H1 (cell line): ENCODE measurements around the gene CELSR1. TPM values are rescaled to one million over a fixed set of nuclear protein-coding genes. Genes with fewer than 3 reads are reported as not detected.

Experiments
- CTCF ChIA-PET: fragments of 300-600 bp; sonication (Branson Sonifier 250); formaldehyde crosslinking; loops from one replicate; lab custom pipeline; 2021; ENCODE audit not compliant: partially characterized antibody; lab: Charles Lee
- POLR2A ChIA-PET: fragments of 300-600 bp; sonication (Branson Sonifier 250); formaldehyde crosslinking; loops from one replicate; lab custom pipeline; 2021; ENCODE audit warnings: inconsistent platforms; ENCODE audit not compliant: partially characterized antibody; lab: Charles Lee
- DNase-seq, 2 experiments: peaks; one replicate each; pipeline versions ENCODE4 v3.0.0 to v3.0.0-alpha.2; 2010 to 2022; ENCODE audit warnings: low spot score in 2 of 2, low read depth in 1 of 2, mixed read lengths in 1 of 2
- FAIRE-seq: peaks from 2 replicates; lab custom pipeline; 2011; peaks lifted over from hg19 to GRCh38; lab: Jason Lieb, UNC
- H2AFZ ChIP-seq: 2 replicates; pipeline ENCODE4 v1.8.1; 2012; ENCODE audit warnings: low read length, inconsistent platforms
- H2AK5ac ChIP-seq: 2 replicates; pipeline ENCODE4 v1.6.1; 2013; ENCODE audit warnings: low read depth, low read length
- H2BK120ac ChIP-seq: replicated peaks from 2 replicates; pipeline ENCODE3; 2013; ENCODE audit warnings: low read depth, low read length, inconsistent platforms
- H2BK12ac ChIP-seq: 2 replicates; pipeline ENCODE4 v1.6.1; 2013; ENCODE audit warnings: low read depth, low read length
- H2BK15ac ChIP-seq: 2 replicates; pipeline ENCODE4 v1.6.1; 2013; ENCODE audit warnings: low read length
- H2BK20ac ChIP-seq: 2 replicates; pipeline ENCODE4 v1.6.1; 2013; ENCODE audit warnings: low read length
- H2BK5ac ChIP-seq: 2 replicates; pipeline ENCODE4 v1.6.1; 2013; ENCODE audit warnings: low read depth, low read length
- H3K14ac ChIP-seq: 2 replicates; pipeline ENCODE4 v1.6.1; 2013; ENCODE audit warnings: inconsistent platforms; ENCODE audit not compliant: insufficient read length
- H3K18ac ChIP-seq: 2 replicates; pipeline ENCODE4 v1.6.1; 2013; ENCODE audit warnings: low read length; ENCODE audit errors: extremely low read depth
- H3K23ac ChIP-seq: 2 replicates; pipeline ENCODE4 v1.6.1; 2013; ENCODE audit warnings: inconsistent platforms; ENCODE audit not compliant: insufficient read length
- H3K23me2 ChIP-seq: 2 replicates; pipeline ENCODE4 v1.6.1; 2013; ENCODE audit warnings: low read depth, low read length
- H3K27ac ChIP-seq: 2 replicates; pipeline ENCODE4 v1.6.1; 2011; ENCODE audit warnings: low read depth, low read length, inconsistent platforms
- H3K27me3 ChIP-seq, 4 experiments: replicated peaks in 1 of 4; 1 replicate in 1 of 4; 2 replicates in 3 of 4; pipeline versions ENCODE4 v1.6.1 to v1.8.1; 2011 to 2013; ENCODE audit warnings: low read length in 3 of 4, mild to moderate bottlenecking in 3 of 4, inconsistent platforms in 2 of 4, mixed read lengths in 2 of 4, moderate library complexity in 1 of 4; ENCODE audit not compliant: control insufficient read depth in 3 of 4, insufficient read depth in 3 of 4; ENCODE audit errors: extremely low read depth in 1 of 4
- H3K36me3 ChIP-seq, 4 experiments: 2 replicates each; pipeline versions ENCODE4 v1.6.1 to v1.8.1; 2011 to 2013; ENCODE audit warnings: mild to moderate bottlenecking in 4 of 4, low read length in 3 of 4, moderate library complexity in 2 of 4, control low read depth in 1 of 4, inconsistent platforms in 1 of 4; ENCODE audit not compliant: insufficient read depth in 4 of 4, control insufficient read depth in 2 of 4
- H3K4ac ChIP-seq: replicated peaks from 2 replicates; pipeline ENCODE3; 2013; ENCODE audit warnings: low read length, low read depth, mixed read lengths, inconsistent platforms; ENCODE audit not compliant: insufficient read length
- H3K4me1 ChIP-seq, 4 experiments: replicated peaks in 1 of 4; 1 replicate in 1 of 4; 2 replicates in 3 of 4; pipeline versions ENCODE4 v1.6.1 to v1.8.1; 2011 to 2013; ENCODE audit warnings: low read length in 3 of 4, inconsistent platforms in 2 of 4, mixed read lengths in 1 of 4; ENCODE audit not compliant: insufficient read depth in 4 of 4, control insufficient read depth in 3 of 4
- H3K4me2 ChIP-seq, 2 experiments: 2 replicates each; pipeline versions ENCODE4 v1.6.1 to v1.8.1; 2011 to 2013; ENCODE audit warnings: low read depth in 2 of 2, low read length in 2 of 2, control low read depth in 1 of 2, inconsistent platforms in 1 of 2, mild to moderate bottlenecking in 1 of 2; ENCODE audit not compliant: insufficient read depth in 1 of 2
- H3K4me3 ChIP-seq, 4 experiments: fragments of 200-600, 300-600 bp in 1 of 4; sonication (generic), shearing (Covaris generic), sonication (Bioruptor Twin) in 1 of 4; 2 replicates each; pipeline versions ENCODE4 v1.5.1 to v1.8.1; 2011 to 2016; ENCODE audit warnings: low read length in 4 of 4, low read depth in 3 of 4, control low read depth in 2 of 4, inconsistent platforms in 2 of 4, mild to moderate bottlenecking in 2 of 4, mixed read lengths in 1 of 4, moderate library complexity in 1 of 4; ENCODE audit not compliant: insufficient read depth in 2 of 4; ENCODE audit errors: extremely low read depth in 1 of 4
- H3K56ac ChIP-seq: replicated peaks from 2 replicates; pipeline ENCODE3; 2013; ENCODE audit warnings: low read depth, mild to moderate bottlenecking, mixed read lengths, low read length, inconsistent platforms; ENCODE audit not compliant: insufficient read length
- H3K79me1 ChIP-seq: 2 replicates; pipeline ENCODE4 v1.6.1; 2013; ENCODE audit warnings: low read depth, low read length, control low read depth
- H3K79me2 ChIP-seq, 2 experiments: 2 replicates each; pipeline versions ENCODE4 v1.6.1 to v1.8.1; 2012 to 2013; ENCODE audit warnings: low read length in 2 of 2, mild to moderate bottlenecking in 2 of 2, inconsistent platforms in 1 of 2; ENCODE audit not compliant: insufficient read depth in 2 of 2, control insufficient read depth in 1 of 2
- H3K9ac ChIP-seq, 4 experiments: replicated peaks in 1 of 4; 1 replicate in 1 of 4; 2 replicates in 3 of 4; pipeline versions ENCODE4 v1.6.1 to v1.8.1; 2011 to 2013; ENCODE audit warnings: low read depth in 3 of 4, low read length in 3 of 4, control low read depth in 2 of 4, mild to moderate bottlenecking in 2 of 4, moderate library complexity in 2 of 4, inconsistent platforms in 1 of 4; ENCODE audit errors: extremely low read depth in 1 of 4
- H3K9me3 ChIP-seq, 2 experiments: 2 replicates each; pipeline versions ENCODE4 v1.6.1 to v1.8.1; 2012 to 2013; ENCODE audit warnings: mild to moderate bottlenecking in 2 of 2, moderate library complexity in 2 of 2, control low read depth in 1 of 2, inconsistent platforms in 1 of 2, low read depth in 1 of 2, low read length in 1 of 2, mixed read lengths in 1 of 2; ENCODE audit not compliant: insufficient read depth in 2 of 2
- H4K20me1 ChIP-seq, 2 experiments: replicated peaks in 1 of 2; 2 replicates each; pipeline versions ENCODE3 to v1.8.1; 2011 to 2013; ENCODE audit warnings: inconsistent platforms in 2 of 2, low read length in 2 of 2, mild to moderate bottlenecking in 1 of 2; ENCODE audit not compliant: insufficient read depth in 2 of 2, control insufficient read depth in 1 of 2
- H4K5ac ChIP-seq: 2 replicates; pipeline ENCODE4 v1.6.1; 2013; ENCODE audit warnings: low read length, low read depth, mixed read lengths, inconsistent platforms; ENCODE audit not compliant: insufficient read length
- H4K8ac ChIP-seq: 2 replicates; pipeline ENCODE4 v1.8.0; 2013; ENCODE audit warnings: mild to moderate bottlenecking, moderate library complexity, low read length, inconsistent platforms; ENCODE audit not compliant: insufficient read depth; ENCODE audit errors: extremely low read depth
- H4K91ac ChIP-seq: replicated peaks from 2 replicates; pipeline ENCODE3; 2013; ENCODE audit warnings: low read length, mixed read lengths, inconsistent platforms; ENCODE audit not compliant: insufficient read length
- POLR2A ChIP-seq, 2 experiments: IDR thresholded peaks; 1 replicate in 1 of 2; 2 replicates in 1 of 2; pipeline ENCODE4 v1.6.1; 2011; ENCODE audit warnings: low read depth in 2 of 2, low read length in 2 of 2, mild to moderate bottlenecking in 2 of 2; ENCODE audit errors: control extremely low read depth in 1 of 2
- SUZ12 ChIP-seq: fragments of 200-600 bp; sonication (generic); IDR thresholded peaks from 2 replicates; pipeline ENCODE4 v1.6.1; 2012; ENCODE audit warnings: mild to moderate bottlenecking, inconsistent platforms, low read length, moderate library complexity, mixed read lengths
- WGBS, 2 experiments: shearing (Covaris generic) in 1 of 2; methylation state at CpG; one replicate each; pipeline versions ENCODE4 v1.1.6 to v1.1.7; 2013 to 2015; ENCODE audit warnings: low lambda C conversion rate in 2 of 2, mixed read lengths in 2 of 2, inconsistent platforms in 1 of 2, low coverage in 1 of 2, missing lambda C conversion rate in 1 of 2; ENCODE audit not compliant: insufficient replicate concordance in 2 of 2, insufficient coverage in 1 of 2, insufficient read length in 1 of 2; ENCODE audit errors: extremely low coverage in 1 of 2, missing lambda C conversion rate in 1 of 2; 5-methylcytosine and 5-hydroxymethylcytosine counted together
- polyA plus RNA-seq, 7 experiments: library from polyadenylated mRNA; depleted of rRNA in 3 of 7; stranded (reverse) in 5 of 7; unstranded in 2 of 7; fragments of >200 nt in 5 of 7; fragments of 200-250 nt in 2 of 7; gene quantifications; 1 replicate in 5 of 7; 2 replicates in 1 of 7; 4 replicates in 1 of 7; pipeline versions ENCODE4 v1.2.1 to v1.2.3, GENCODE V29; 2011 to 2013; ENCODE audit warnings: missing spikeins in 2 of 7, mixed read lengths in 2 of 7
- total RNA-seq: library from RNA; stranded (reverse); fragmentation: NEBNext Ultra II Directional; extraction: Animal tissue kit (Norgen Biotek cat#: 25700); gene quantifications from 2 replicates; pipeline ENCODE4 v1.2.1, GENCODE V29; 2021

The CELSR1 gene
- total and polyA plus RNA-seq, 2 of the 8 experiments (the other 6 are each of a cell fraction or from before 2014, with no cell fraction given) = 9.0 to 12.4 TPM

- DNase-seq (no peak), FAIRE-seq (no peak)
- Histone ChIP-seq H4K91ac (no peak overlapping the region), H2BK5ac (no peak overlapping the region), H2BK12ac (0 out of 2 replicates have a peak overlapping the region, but pooled peaks have one; percentile 43), H4K20me1 (peaks cover 12 to 18% of the 10 kb centered on the region in 2 experiments), H4K5ac (no peak overlapping the region), H3K9ac (no peak overlapping the region), H3K27ac (no peak overlapping the region), H3K4me2 (peak overlapping the region in 1 of 2 experiments; percentile 72; a peak in 2 of 4 replicates), H3K79me1 (peaks cover 4% of the 10 kb centered on the region; the same call in 1 of the 2 replicates), H2BK15ac (no peak overlapping the region), H3K18ac (no peak overlapping the region), H3K23me2 (peaks cover 9% of the 10 kb centered on the region; the same call in 1 of the 2 replicates), H3K23ac (no peak overlapping the region), H3K79me2 (no peaks in the 10 kb centered on the region), H4K8ac (no peak overlapping the region), H3K56ac (no peak overlapping the region), H2BK20ac (no peak overlapping the region), H3K4ac (no peak overlapping the region), H3K9me3 (peaks cover 0 to 9% of the 10 kb centered on the region in 2 experiments; a peak in 1 of 4 replicates), H2BK120ac (no peak overlapping the region), H3K4me1 (peaks cover 0 to 12% (median 8%) of the 10 kb centered on the region in 4 experiments; a peak in 6 of 7 replicates), H2AFZ (no peak overlapping the region), H3K27me3 (peaks cover 17 to 45% (median 40%) of the 10 kb centered on the region in 4 experiments), H3K4me3 (peak overlapping the region in 1 of 4 experiments; percentile 60; a peak in 2 of 8 replicates), H3K14ac (no peak overlapping the region), H3K36me3 (peaks cover 0 to 14% (median 4%) of the 10 kb centered on the region in 4 experiments; a peak in 5 of 8 replicates), H2AK5ac (no peak overlapping the region)
- ChIA-PET CTCF (interaction anchor here (0.8 to 6.5 kb wide), 6 partner anchors 25 to 185 kb away, joined by 3 to 60 read pairs (median 4); no protein-coding TSS in a partner anchor), POLR2A (no interaction called here)
- TF ChIP-seq SUZ12 = 0 out of 2 replicates have a peak, but pooled peaks have one; percentile 7
- TF ChIP-seq POLR2A (IDR thresholded peaks at IDR 0.05; ENCODE audit: control extremely low read depth in 1 of 2, low read depth in 2 of 2, low read length in 2 of 2) = no peak
- WGBS, 2 experiments = 77% methylated on average over 9 of the region's 9 CpGs; no CpG with 5 or more reads in 1 of the 2 experiments
These were observed 1.7 kb upstream of the CELSR1 start for GRCh38 chr22:46539169-46539568.
